GM19043 (cell line): ENCODE measurements around the gene C1orf56.
"Not testable (repeated sequence)": the region's sequence is repeated elsewhere in the genome, so short reads cannot be mapped to it uniquely, and the experiment has no call there.

Source experiments
- ATAC-seq: cut with Tn5 transposase; IDR thresholded peaks from one replicate; pipeline ENCODE4 v1.9.1; 2021; ENCODE audit warnings: low read depth; ENCODE audit not compliant: unreplicated experiment

Gene C1orf56

GRCh38 chr1:151060007-151060656, 12.6 kb downstream of the C1orf56 start, which contains the start of gene MLLT11:
Gene MLLT11 (plus strand): TSS chr1:151060397. CDS start chr1:151067225, 6,828 bp downstream.
- ATAC-seq, result no peak

GRCh38 chr1:151060657-151061421, 13.3 kb downstream of the C1orf56 start:
- ATAC-seq, result no peak

DNA sequence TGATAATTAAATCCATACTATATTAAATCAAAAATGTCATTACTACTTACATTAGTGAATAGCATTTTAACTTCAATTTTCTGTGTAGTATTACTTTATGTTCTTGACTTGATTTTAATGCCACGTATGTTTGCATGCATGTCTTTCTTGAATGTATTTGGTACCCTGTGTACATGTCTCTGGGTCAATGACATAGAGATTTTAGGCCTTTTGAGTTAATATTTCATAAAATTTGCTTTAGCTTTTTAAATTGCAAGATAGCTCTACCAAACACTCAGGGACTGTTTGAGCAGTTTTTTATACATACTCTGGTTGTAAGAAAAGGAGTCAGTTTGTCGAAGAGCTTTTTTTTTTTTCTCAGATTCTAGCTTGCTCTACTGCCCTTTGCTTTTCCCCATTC, 14.2 kb downstream of the C1orf56 start:
- no peak for ATAC-seq

GRCh38 chr1:151062741-151063371, 15.3 kb downstream of the C1orf56 start:
- no peak for ATAC-seq

DNA sequence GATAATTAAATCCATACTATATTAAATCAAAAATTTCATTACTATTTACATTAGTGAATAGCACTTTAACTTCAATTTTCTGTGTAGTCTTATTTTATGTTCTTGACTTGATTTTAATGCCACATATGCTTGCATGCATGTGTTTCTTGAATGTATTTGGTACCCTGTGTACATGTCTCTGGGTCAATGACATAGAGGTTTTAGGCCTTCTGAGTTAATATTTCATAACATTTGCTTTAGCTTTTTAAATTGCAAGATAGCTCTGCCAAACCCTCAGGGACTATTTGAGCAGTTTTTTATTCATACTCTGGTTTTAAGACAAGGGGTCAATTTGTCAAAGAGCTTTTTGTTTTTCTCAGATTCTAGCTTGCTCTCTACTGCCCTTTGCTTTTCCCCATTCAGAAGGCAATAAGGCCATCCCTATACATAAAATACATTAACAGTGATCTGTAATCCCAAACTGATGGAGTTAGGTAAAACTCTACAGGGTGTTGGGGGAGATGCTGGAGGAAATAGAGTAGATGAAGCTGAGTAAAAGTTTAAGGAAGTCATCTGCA, 17.6 kb downstream of the C1orf56 start:
- no peak for ATAC-seq

DNA sequence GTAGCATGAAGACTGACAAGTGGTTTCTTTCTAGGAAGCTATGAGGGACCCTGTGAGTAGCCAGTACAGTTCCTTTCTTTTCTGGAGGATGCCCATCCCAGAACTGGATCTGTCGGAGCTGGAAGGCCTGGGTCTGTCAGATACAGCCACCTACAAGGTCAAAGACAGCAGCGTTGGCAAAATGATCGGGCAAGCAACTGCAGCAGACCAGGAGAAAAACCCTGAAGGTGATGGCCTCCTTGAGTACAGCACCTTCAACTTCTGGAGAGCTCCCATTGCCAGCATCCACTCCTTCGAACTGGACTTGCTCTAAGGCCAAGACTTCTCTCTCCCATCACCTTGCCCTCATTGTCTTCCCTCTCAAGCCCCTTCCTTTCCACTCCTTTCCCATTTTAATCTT, 19.6 kb downstream of the C1orf56 start:
- no peak for ATAC-seq

- no peak for ATAC-seq
Observed at GRCh38 chr1:151069103-151069486, 21.5 kb downstream of the C1orf56 start.

GRCh38 chr1:151070474-151071276, 23.1 kb downstream of the C1orf56 start, which contains the start of gene GABPB2:
Gene GABPB2 (plus strand): TSS chr1:151070761. CDS start chr1:151088190, 17,429 bp downstream.
- peak; percentile 79 for ATAC-seq

DNA sequence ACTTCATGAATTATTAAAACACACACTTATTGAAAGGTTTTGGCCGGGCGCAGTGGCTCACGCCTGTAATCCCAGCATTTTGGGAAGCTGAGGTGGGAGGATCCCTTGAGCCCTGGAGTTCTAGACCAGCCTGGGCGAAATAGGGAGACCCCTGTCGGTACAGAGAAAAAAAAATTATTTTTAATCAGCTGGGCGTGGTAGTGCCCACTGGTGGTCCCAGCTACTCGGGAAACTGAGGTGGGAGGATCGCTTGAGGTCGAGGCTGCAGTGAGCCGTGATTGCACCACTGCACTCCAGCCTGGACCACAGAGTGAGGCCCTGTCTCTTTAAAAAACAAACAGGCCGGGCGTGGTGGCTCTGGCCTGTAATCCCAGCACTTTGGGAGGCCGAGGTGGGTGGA, 24.7 kb downstream of the C1orf56 start:
- ATAC-seq, result no peak

DNA sequence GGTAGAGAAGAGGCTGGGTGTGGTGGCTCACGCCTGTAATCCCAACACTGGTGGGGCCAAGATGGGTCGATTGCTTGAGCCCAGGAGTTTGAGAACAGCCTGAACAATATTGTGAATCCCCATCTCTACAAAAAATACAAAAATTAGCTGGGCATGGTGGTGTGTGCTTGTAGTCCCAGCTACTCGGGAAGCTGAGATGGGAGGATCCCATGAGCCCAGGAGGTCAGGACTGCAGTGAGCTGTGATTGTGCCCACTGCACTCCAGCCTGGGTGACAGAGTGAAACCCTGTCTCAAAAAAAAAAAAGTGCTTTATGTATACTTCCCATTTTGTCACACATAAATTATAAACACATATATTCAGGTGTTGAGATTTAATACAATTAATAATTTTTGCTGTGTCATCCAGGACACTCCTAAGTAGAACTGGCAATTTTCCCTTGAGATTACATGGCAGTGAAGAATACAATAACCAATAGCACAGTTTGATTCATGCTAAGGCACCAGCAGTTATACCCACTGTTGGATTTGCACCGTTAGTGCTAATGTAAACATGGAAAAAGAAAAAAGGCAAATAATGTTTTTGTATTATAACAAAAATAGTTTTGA, 38.5 kb downstream of the C1orf56 start:
- ATAC-seq, result no peak

GRCh38 chr1:151097426-151097825, 49.9 kb downstream of the C1orf56 start:
- not testable (repeated sequence) for ATAC-seq

- ATAC-seq, result no peak
Observed at GRCh38 chr1:151098126-151098525, 50.6 kb downstream of the C1orf56 start.
